IMR-90 (cell line): ENCODE results near the gene ANGPTL4.

Experiments used
- BHLHE40 ChIP-seq: fragments of 150-350 bp; IDR thresholded peaks from 2 replicates; pipeline ENCODE4 v1.6.1; 2016; ENCODE audit warnings: mild to moderate bottlenecking, low read depth, low read length
- CEBPB ChIP-seq: IDR thresholded peaks from 2 replicates; pipeline ENCODE4 v1.6.1; 2012; ENCODE audit warnings: low read depth, low read length, improper control_type of control experiment
- FOS ChIP-seq: fragments of 150-350 bp; IDR thresholded peaks from 2 replicates; pipeline ENCODE4 v1.6.1; 2016; ENCODE audit warnings: low read depth, low read length
- MAFK ChIP-seq: IDR thresholded peaks from 2 replicates; pipeline ENCODE4 v1.6.1; 2012; ENCODE audit warnings: low read depth, low read length, improper control_type of control experiment
- MAZ ChIP-seq: IDR thresholded peaks from 2 replicates; pipeline ENCODE4 v1.6.1; 2012; ENCODE audit warnings: low read depth, mild to moderate bottlenecking, low read length, improper control_type of control experiment, moderate library complexity, borderline replicate concordance
- MXI1 ChIP-seq: IDR thresholded peaks from 2 replicates; pipeline ENCODE4 v1.6.1; 2012; ENCODE audit warnings: low read depth, mild to moderate bottlenecking, low read length, moderate library complexity, borderline replicate concordance
- POLR2A ChIP-seq: IDR thresholded peaks from 2 replicates; pipeline ENCODE4 v1.6.1; 2012; ENCODE audit warnings: mild to moderate bottlenecking, low read depth, low read length
- RCOR1 ChIP-seq: IDR thresholded peaks from 2 replicates; pipeline ENCODE4 v1.6.1; 2012; ENCODE audit warnings: mild to moderate bottlenecking, low read length, improper control_type of control experiment; ENCODE audit not compliant: insufficient replicate concordance
- SMC3 ChIP-seq: fragments of 150-350 bp; IDR thresholded peaks from 2 replicates; pipeline ENCODE4 v1.6.1; 2016; ENCODE audit warnings: low read depth, mild to moderate bottlenecking, antibody characterized with exemption, low read length, moderate library complexity
- TF ChIP-seq, protein P1 (sequence below): conservative IDR thresholded peaks from 2 replicates; pipeline ENCODE4 v1.5.1; 2012; ENCODE audit warnings: mild to moderate bottlenecking, low read depth, low read length, improper control_type of control experiment
- TF ChIP-seq, protein P2 (sequence below): fragments of 150-350 bp; IDR thresholded peaks from 2 replicates; pipeline ENCODE4 v1.6.1; 2016; ENCODE audit warnings: low read depth, mild to moderate bottlenecking, low read length, moderate library complexity, borderline replicate concordance

DNA sequence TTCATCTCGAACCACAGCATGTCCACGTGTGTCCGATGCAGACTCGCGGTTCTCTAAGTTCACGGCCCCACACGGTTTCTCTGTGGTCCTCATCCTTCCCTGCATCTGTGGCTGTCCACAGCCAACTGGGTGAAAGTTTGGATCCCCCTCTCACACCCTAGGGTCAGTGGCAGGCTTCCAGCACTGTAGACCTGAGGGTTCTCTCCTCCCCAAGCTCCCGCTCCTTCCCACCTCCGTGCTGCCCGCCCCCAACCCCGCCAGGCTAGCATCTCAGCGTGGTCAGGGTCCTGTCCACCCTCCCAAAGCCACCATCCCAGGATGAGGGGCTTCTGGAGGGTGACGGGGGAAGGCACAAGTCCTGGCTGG, 3.0 kb downstream of the ANGPTL4 start:
- TF ChIP-seq POLR2A (no peak), CEBPB (no peak), MXI1 (no peak), MAZ (no peak), MAFK (no peak), FOS (no peak), BHLHE40 (no peak), RCOR1 (no peak), SMC3 (no peak)
- TF ChIP-seq, protein P1, sequence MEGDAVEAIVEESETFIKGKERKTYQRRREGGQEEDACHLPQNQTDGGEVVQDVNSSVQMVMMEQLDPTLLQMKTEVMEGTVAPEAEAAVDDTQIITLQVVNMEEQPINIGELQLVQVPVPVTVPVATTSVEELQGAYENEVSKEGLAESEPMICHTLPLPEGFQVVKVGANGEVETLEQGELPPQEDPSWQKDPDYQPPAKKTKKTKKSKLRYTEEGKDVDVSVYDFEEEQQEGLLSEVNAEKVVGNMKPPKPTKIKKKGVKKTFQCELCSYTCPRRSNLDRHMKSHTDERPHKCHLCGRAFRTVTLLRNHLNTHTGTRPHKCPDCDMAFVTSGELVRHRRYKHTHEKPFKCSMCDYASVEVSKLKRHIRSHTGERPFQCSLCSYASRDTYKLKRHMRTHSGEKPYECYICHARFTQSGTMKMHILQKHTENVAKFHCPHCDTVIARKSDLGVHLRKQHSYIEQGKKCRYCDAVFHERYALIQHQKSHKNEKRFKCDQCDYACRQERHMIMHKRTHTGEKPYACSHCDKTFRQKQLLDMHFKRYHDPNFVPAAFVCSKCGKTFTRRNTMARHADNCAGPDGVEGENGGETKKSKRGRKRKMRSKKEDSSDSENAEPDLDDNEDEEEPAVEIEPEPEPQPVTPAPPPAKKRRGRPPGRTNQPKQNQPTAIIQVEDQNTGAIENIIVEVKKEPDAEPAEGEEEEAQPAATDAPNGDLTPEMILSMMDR, result no peak
- TF ChIP-seq, protein P2, sequence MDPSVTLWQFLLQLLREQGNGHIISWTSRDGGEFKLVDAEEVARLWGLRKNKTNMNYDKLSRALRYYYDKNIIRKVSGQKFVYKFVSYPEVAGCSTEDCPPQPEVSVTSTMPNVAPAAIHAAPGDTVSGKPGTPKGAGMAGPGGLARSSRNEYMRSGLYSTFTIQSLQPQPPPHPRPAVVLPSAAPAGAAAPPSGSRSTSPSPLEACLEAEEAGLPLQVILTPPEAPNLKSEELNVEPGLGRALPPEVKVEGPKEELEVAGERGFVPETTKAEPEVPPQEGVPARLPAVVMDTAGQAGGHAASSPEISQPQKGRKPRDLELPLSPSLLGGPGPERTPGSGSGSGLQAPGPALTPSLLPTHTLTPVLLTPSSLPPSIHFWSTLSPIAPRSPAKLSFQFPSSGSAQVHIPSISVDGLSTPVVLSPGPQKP, result no peak
